Thymus (tissue), 11 donors: ENCODE results near the gene ST7. TPM values are rescaled to one million over a fixed set of nuclear protein-coding genes. Genes with fewer than 3 reads are reported as not detected.
"Not testable (repeated sequence)": the region's sequence is repeated elsewhere in the genome, so short reads cannot be mapped to it uniquely, and the experiment has no call there.

Source experiments
- DNase-seq, 9 donors: peaks; one replicate each; pipeline ENCODE4 v3.0.0-alpha.2; 2013; ENCODE audit warnings: low spot score in 9 of 9, low read depth in 6 of 9, missing footprints in 1 of 9
- H3K27ac ChIP-seq, 2 donors: one replicate each; pipeline ENCODE4 v1.5.1; 2013; ENCODE audit warnings: control low read depth in 1 of 2, low read depth in 1 of 2, low read length in 1 of 2, mild to moderate bottlenecking in 1 of 2, moderate library complexity in 1 of 2
- H3K27me3 ChIP-seq, 2 donors: one replicate each; pipeline ENCODE4 v1.5.1; 2013; ENCODE audit warnings: low read length in 1 of 2; ENCODE audit not compliant: control insufficient read depth in 2 of 2, insufficient read depth in 1 of 2
- H3K36me3 ChIP-seq, 2 donors: one replicate each; pipeline ENCODE4 v1.5.1; 2013; ENCODE audit warnings: low read length in 1 of 2, mild to moderate bottlenecking in 1 of 2, moderate library complexity in 1 of 2; ENCODE audit not compliant: control insufficient read depth in 2 of 2, insufficient read depth in 2 of 2
- H3K4me1 ChIP-seq, 2 donors: one replicate each; pipeline ENCODE4 v1.5.1; 2013; ENCODE audit warnings: low read length in 2 of 2; ENCODE audit not compliant: control insufficient read depth in 2 of 2, insufficient read depth in 2 of 2
- H3K4me3 ChIP-seq, 2 donors: one replicate each; pipeline ENCODE4 v1.5.1; 2013; ENCODE audit warnings: low read length in 2 of 2, control low read depth in 1 of 2, mild to moderate bottlenecking in 1 of 2
- H3K9me3 ChIP-seq, 2 donors: one replicate each; pipeline ENCODE4 v1.5.1; 2013; ENCODE audit warnings: low read length in 1 of 2, mild to moderate bottlenecking in 1 of 2; ENCODE audit not compliant: control insufficient read depth in 2 of 2, insufficient read depth in 1 of 2
- WGBS: extraction: QIAGEN DNeasy Blood & Tissue Kit; methylation state at CpG from one replicate; pipeline ENCODE4 v1.1.7; 2013; 5-methylcytosine and 5-hydroxymethylcytosine counted together
- polyA plus RNA-seq: library from polyadenylated mRNA; stranded (reverse); fragments of 200-250 nt; gene quantifications from one replicate; pipeline ENCODE4 v1.2.3, GENCODE V29; 2013
- total RNA-seq: library from RNA; stranded (reverse); fragments of 120-200 nt; gene quantifications from one replicate; pipeline ENCODE4 v1.2.4, GENCODE V29; 2013
- donor health status: healthy.

The ST7 gene
- total and polyA plus RNA-seq, 2 donors: 9.3 to 11.5 TPM

GRCh38 chr7:117111535-117111934 is 158.2 kb downstream of the ST7 start:
- Histone ChIP-seq H3K27ac (no peak overlapping the region), H3K36me3 (no peaks in the 10 kb centered on the region), H3K27me3 (no peaks in the 10 kb centered on the region), H3K9me3 (no peaks in the 10 kb centered on the region), H3K4me3 (no peak overlapping the region), H3K4me1 (peaks cover 0 to 4% of the 10 kb centered on the region in 2 donors)
- DNase-seq: no peak
- WGBS: 95% methylated on average over 1 of the region's 1 CpG

DNA sequence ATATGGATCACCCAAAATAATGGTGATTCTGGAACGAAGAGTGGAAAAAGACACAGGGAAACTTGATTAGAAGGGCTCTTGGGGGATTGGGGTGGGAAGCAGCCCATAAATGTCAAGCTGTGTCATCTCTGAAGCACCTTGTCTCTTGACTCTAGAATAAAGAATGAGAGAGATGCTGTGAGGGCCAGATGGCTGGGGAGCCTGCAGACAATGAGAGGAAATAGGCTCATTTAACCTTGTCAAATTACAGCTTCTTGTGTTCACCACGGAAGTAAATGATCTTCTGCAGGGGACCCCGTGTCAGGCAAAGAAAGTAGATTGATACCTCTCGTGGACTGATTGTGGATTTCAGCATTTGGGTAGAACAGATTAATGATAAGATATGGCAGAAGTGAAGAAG is 159.3 kb downstream of the ST7 start:
- H3K27me3 ChIP-seq: no peaks in the 10 kb centered on the region

DNA sequence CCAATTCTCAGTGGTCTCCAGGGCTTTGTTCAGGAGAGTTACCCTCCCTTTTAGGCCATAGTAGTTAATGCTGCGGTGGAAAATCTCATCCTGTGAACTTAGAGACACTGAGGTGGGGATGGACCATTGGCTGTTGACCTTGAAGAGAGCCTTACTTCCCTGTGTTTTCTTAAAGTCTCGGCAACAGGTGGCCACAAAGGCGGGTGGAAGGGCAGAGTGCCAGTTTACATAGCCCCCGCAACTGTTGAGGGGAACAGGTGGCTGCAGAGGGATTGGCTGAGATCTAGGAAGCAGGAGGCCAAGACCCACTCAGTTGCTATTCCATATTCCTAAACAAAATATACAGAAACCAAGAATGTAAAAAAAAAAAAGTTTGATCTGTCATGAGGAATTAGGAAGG is 160.6 kb downstream of the ST7 start:
- H3K4me3 ChIP-seq: no peak overlapping the region
- H3K9me3 ChIP-seq: no peaks in the 10 kb centered on the region
- no peaks in the 10 kb centered on the region for H3K36me3 ChIP-seq
- peaks cover 0 to 4% of the 10 kb centered on the region in 2 donors for H3K4me1 ChIP-seq
- H3K27me3 ChIP-seq: no peaks in the 10 kb centered on the region
- no peak overlapping the region for H3K27ac ChIP-seq
- 80% methylated on average over 4 of the region's 4 CpGs for WGBS
- DNase-seq: no peak

More for the DNA sequence above, 159.3 kb downstream of the ST7 start:
- Histone ChIP-seq H3K4me3 (no peak overlapping the region), H3K4me1 (peaks cover 0 to 4% of the 10 kb centered on the region in 2 donors), H3K9me3 (no peaks in the 10 kb centered on the region), H3K36me3 (no peaks in the 10 kb centered on the region), H3K27ac (no peak overlapping the region)
- 93% methylated on average over 4 of the region's 4 CpGs for WGBS
- DNase-seq: no peak

DNA sequence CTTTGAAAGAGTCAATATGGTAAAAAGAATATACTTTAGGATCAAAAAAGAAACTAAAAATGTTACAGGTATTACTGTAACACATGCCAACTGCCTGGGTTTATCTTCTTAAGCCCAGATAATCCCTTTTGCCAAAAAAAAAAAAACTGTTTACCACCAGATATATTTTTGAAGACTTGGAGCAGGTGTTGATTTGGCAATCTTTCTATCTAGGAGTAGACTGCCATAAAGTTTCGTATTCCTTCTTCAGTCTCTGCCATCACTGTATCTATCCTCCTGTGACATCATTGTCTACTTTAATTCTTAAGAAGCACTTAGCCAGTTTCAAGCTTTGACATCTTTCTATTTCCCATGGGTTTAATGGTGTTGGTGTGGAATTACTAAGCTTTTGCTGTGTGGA is 161.0 kb downstream of the ST7 start:
- H3K27me3 ChIP-seq: no peaks in the 10 kb centered on the region
- peaks cover 0 to 4% of the 10 kb centered on the region in 2 donors for H3K4me1 ChIP-seq
- H3K9me3 ChIP-seq: no peaks in the 10 kb centered on the region
- H3K27ac ChIP-seq: no peak overlapping the region
- H3K4me3 ChIP-seq: no peak overlapping the region
- WGBS: 95% methylated on average over 1 of the region's 1 CpG
- H3K36me3 ChIP-seq: no peaks in the 10 kb centered on the region
- no peak for DNase-seq

- DNase-seq: no peak
- H3K4me1 ChIP-seq: no peaks in the 10 kb centered on the region
- H3K36me3 ChIP-seq: no peaks in the 10 kb centered on the region
- no peak overlapping the region for H3K4me3 ChIP-seq
- H3K9me3 ChIP-seq: no peaks in the 10 kb centered on the region
- WGBS: 95% methylated on average over 2 of the region's 2 CpGs
- H3K27ac ChIP-seq: no peak overlapping the region
- no peaks in the 10 kb centered on the region for H3K27me3 ChIP-seq
Measured at GRCh38 chr7:117116211-117116610, 162.9 kb downstream of the ST7 start.

DNA sequence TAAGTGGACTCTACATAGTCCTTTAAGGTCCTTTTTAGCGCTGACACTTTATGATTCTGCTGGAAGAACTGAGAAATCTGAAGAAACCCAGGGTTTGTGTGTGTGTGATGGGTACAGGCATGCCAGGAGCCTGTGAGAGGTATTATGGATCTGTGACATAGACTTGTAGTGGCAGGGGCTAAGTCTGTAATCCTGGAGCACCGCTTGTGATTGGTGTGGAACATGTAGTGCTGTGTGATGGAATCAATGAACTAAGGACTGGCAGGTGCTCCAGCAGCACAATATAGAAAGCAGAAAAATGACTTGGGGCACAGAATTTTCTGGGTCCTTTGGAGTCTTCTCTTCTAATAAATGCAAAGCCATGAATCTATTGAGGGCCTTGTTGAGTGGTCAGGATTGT is 163.9 kb downstream of the ST7 start:
- no peaks in the 10 kb centered on the region for H3K9me3 ChIP-seq
- H3K4me1 ChIP-seq: no peaks in the 10 kb centered on the region
- no peaks in the 10 kb centered on the region for H3K27me3 ChIP-seq
- 98% methylated on average over 2 of the region's 2 CpGs for WGBS
- no peak for DNase-seq
- no peaks in the 10 kb centered on the region for H3K36me3 ChIP-seq
- no peak overlapping the region for H3K4me3 ChIP-seq
- H3K27ac ChIP-seq: no peak overlapping the region

DNA sequence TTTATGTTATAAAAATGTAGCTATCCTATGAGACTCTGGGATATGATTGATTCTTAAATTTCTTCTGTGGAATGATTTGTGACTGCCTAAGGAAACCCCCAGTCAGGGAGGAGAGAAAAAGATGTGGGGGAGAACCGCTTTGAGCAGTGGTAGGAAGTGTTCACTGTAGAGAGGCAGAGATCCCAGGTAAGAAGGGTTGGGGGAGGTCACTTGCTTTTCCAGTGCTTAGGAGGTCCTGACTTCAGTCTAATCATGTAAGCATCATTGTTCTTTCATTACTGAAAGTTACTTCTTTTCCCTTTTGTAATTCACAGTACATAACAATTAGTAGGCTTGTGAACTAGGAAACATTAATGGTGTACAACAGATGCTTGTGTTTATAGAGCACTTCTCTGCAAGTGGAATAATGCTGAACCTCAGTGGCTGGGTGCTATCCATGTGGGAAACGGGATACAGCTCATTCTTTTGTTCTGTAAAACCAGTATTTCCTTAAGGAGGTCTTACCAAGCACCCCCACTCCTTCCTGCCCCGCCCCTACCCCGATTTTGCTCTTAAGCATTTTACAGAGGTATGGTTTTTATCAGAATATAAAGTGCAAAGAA is 165.4 kb downstream of the ST7 start:
- Histone ChIP-seq H3K36me3 (no peaks in the 10 kb centered on the region), H3K4me1 (no peaks in the 10 kb centered on the region), H3K27me3 (no peaks in the 10 kb centered on the region), H3K27ac (no peak overlapping the region), H3K9me3 (no peaks in the 10 kb centered on the region), H3K4me3 (no peak overlapping the region)
- WGBS: 80% methylated on average over 4 of the region's 4 CpGs
- DNase-seq: no peak

DNA sequence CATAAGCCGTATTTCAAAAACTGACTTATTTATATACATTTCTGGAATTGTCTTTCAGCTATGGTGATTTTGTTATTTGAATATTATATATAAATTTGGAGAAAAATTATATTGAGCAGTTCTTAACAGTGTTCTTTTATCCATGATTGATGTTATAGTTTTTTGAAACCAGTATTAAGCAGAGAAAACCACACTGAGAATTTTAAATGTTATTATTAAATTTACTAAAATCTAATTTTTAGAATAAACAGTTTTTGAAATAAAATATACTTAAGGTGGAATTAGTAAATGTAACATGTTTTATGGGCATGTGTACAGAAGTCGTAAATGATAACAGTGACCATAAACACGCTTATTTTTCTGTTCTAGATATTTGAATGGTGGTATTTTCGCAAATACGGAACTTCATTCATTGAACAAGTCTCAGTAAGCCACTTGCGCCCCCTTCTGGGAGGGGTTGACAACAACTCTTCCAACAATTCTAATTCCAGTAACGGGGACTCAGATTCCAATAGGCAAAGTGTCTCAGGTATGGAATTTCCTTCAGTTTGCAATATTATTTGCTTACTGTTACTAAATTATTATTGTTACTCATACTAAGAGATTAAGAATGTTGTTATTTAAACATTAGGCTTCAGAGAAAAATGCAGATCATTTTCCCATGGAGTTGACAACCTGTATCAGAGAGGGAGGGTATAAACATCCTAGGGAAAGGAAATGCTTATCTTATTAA is 166.1 kb downstream of the ST7 start:
- no peaks in the 10 kb centered on the region for H3K27me3 ChIP-seq
- H3K4me1 ChIP-seq: no peaks in the 10 kb centered on the region
- peak; percentile 42 to 84 (median 56) for DNase-seq
- WGBS: 21% methylated on average over 7 of the region's 7 CpGs
- H3K27ac ChIP-seq: no peak overlapping the region
- no peaks in the 10 kb centered on the region for H3K9me3 ChIP-seq
- H3K4me3 ChIP-seq: no peak overlapping the region
- H3K36me3 ChIP-seq: no peaks in the 10 kb centered on the region

GRCh38 chr7:117120321-117120720 is 167.0 kb downstream of the ST7 start:
- DNase-seq, H3K27ac ChIP-seq, H3K27me3 ChIP-seq, H3K4me3 ChIP-seq, H3K36me3 ChIP-seq, H3K4me1 ChIP-seq, H3K9me3 ChIP-seq: not testable (repeated sequence)
- 100% methylated on average over 1 of the region's 1 CpG for WGBS
